A549 (cell line): ENCODE measurements around the gene NUDT19. TPM values are rescaled to one million over a fixed set of nuclear protein-coding genes. Genes with fewer than 3 reads are reported as not detected.
A peak's percentile ranks its signal among the peaks of the same experiment; 100 is the strongest.

Experiments used
- ATAC-seq, 2 experiments: fragments of 200-7000 bp in 1 of 2; fragments of >200 bp in 1 of 2; cut with Nextera tagmentation in 1 of 2; cut with Tn5 transposase in 1 of 2; 3 replicates each; pipeline versions ENCODE4 v1.8.0 to v1.9.1; 2018 to 2020; ENCODE audit warnings: mild to moderate bottlenecking in 1 of 2, moderate library complexity in 1 of 2
- CTCF ChIA-PET: fragments of 300-600 bp; sonication (Branson Sonifier 250); formaldehyde crosslinking; extraction: SDS; loops from one replicate; lab custom pipeline; 2021; ENCODE audit warnings: antibody characterized with exemption, inconsistent platforms; lab: Yijun Ruan, JAX
- POLR2A ChIA-PET: fragments of 350-600 bp; formaldehyde crosslinking; extraction: SDS; loops from one replicate; lab custom pipeline; 2021; ENCODE audit warnings: antibody characterized with exemption, inconsistent platforms; lab: Yijun Ruan, JAX
- DNase-seq, 2 experiments: peaks; one replicate each; pipeline versions ENCODE4 v3.0.0 to v3.0.0-alpha.2; 2011 to 2016; ENCODE audit warnings: low read depth in 1 of 2, low spot score in 1 of 2
- FAIRE-seq: peaks from 2 replicates; lab custom pipeline; 2011; peaks lifted over from hg19 to GRCh38; lab: Jason Lieb, UNC
- H3K27ac ChIP-seq, 2 experiments: fragments of >200 bp; sonication (Bioruptor Twin); formaldehyde crosslinking; 3 replicates each; pipeline ENCODE4 v1.5.1; 2016 to 2017
- H3K4me1 ChIP-seq: fragments of >200 bp; sonication (Bioruptor Twin); formaldehyde crosslinking; 3 replicates; pipeline ENCODE4 v1.6.1; 2016
- H3K4me2 ChIP-seq: fragments of >200 bp; sonication (Bioruptor Twin); formaldehyde crosslinking; 3 replicates; pipeline ENCODE4 v1.6.1; 2016
- H3K4me3 ChIP-seq: fragments of >200 bp; sonication (Bioruptor Twin); formaldehyde crosslinking; 3 replicates; pipeline ENCODE4 v1.5.1; 2016
- H3K9me3 ChIP-seq: fragments of >200 bp; sonication (Bioruptor Twin); formaldehyde crosslinking; 3 replicates; pipeline ENCODE4 v1.6.1; 2016
- BHLHE40 ChIP-seq: IDR thresholded peaks from 2 replicates; pipeline ENCODE4 v1.6.1; 2012; ENCODE audit warnings: low read depth, low read length, inconsistent platforms
- CBX2 ChIP-seq: fragments of 200-600 bp; sonication (generic); IDR thresholded peaks from 2 replicates; pipeline ENCODE4 v1.6.1; 2016; ENCODE audit warnings: low read depth, mild to moderate bottlenecking, borderline replicate concordance
- CEBPB ChIP-seq, 2 experiments: fragments of >200 bp in 1 of 2; sonication (Bioruptor Twin) in 1 of 2; formaldehyde crosslinking in 1 of 2; IDR thresholded peaks; 2 replicates each; pipeline ENCODE4 v1.6.1; 2012 to 2016
- E2F6 ChIP-seq: IDR thresholded peaks from 2 replicates; pipeline ENCODE4 v1.6.1; 2012; ENCODE audit warnings: low read depth, borderline replicate concordance
- FOSB ChIP-seq: fragments of 250-450 bp; sonication (Bioruptor Pico); IDR thresholded peaks from 2 replicates; pipeline ENCODE4 v1.5.0; 2020; ENCODE audit warnings: mild to moderate bottlenecking, moderate library complexity
- FOSL2 ChIP-seq, 2 experiments: fragments of 450-650 bp in 1 of 2; fragments of >200 bp in 1 of 2; sonication (Bioruptor Twin) in 1 of 2; formaldehyde crosslinking; IDR thresholded peaks; 2 replicates each; pipeline versions ENCODE4 v1.5.0 to v1.6.1; 2016 to 2020; ENCODE audit warnings: mild to moderate bottlenecking in 1 of 2, moderate library complexity in 1 of 2
- HDAC2 ChIP-seq: fragments of 200-600 bp; sonication (generic); IDR thresholded peaks from 2 replicates; pipeline ENCODE4 v1.6.1; 2016
- HOXA7 ChIP-seq: fragments of 250-450 bp; sonication (Bioruptor Pico); IDR thresholded peaks from 2 replicates; pipeline ENCODE4 v1.5.0; 2020; ENCODE audit warnings: mild to moderate bottlenecking, moderate library complexity
- HOXB5 ChIP-seq: fragments of 250-450 bp; sonication (Bioruptor Pico); IDR thresholded peaks from 2 replicates; pipeline ENCODE4 v1.5.0; 2020; ENCODE audit warnings: mild to moderate bottlenecking, moderate library complexity
- NFE2L2 ChIP-seq: fragments of 150-350 bp; conservative IDR thresholded peaks from 2 replicates; pipeline ENCODE4 v1.6.1; 2014; ENCODE audit warnings: low read length
- POLR2A ChIP-seq: IDR thresholded peaks from 2 replicates; pipeline ENCODE4 v1.6.1; 2012; ENCODE audit warnings: mild to moderate bottlenecking, low read length
- POLR2AphosphoS2 ChIP-seq: conservative IDR thresholded peaks from 2 replicates; pipeline ENCODE4 v1.6.1; 2012; ENCODE audit warnings: low read length, improper control_type of control experiment, inconsistent platforms
- REST ChIP-seq: fragments of 200-600 bp; sonication (generic); IDR thresholded peaks from 2 replicates; pipeline ENCODE4 v1.6.1; 2016; ENCODE audit warnings: antibody characterized with exemption, mild to moderate bottlenecking, moderate library complexity
- SREBF2 ChIP-seq: fragments of 450-650 bp; IDR thresholded peaks from 2 replicates; pipeline ENCODE4 v1.6.1; 2014; ENCODE audit warnings: mild to moderate bottlenecking, moderate library complexity
- TFCP2L1 ChIP-seq: fragments of 250-450 bp; sonication (Bioruptor Pico); IDR thresholded peaks from 2 replicates; pipeline ENCODE4 v1.5.0; 2021; ENCODE audit warnings: mild to moderate bottlenecking
- ZFP36 ChIP-seq: fragments of 450-650 bp; IDR thresholded peaks from 2 replicates; pipeline ENCODE4 v1.6.1; 2014; ENCODE audit warnings: borderline replicate concordance; ENCODE audit not compliant: partially characterized antibody
- ZSCAN20 ChIP-seq: fragments of 250-450 bp; sonication (Bioruptor Pico); IDR thresholded peaks from 2 replicates; pipeline ENCODE4 v1.8.0; 2022; ENCODE audit warnings: mild to moderate bottlenecking, moderate library complexity
- WGBS: methylation state at CpG from one replicate; pipeline ENCODE4 v1.1.6; 2017; ENCODE audit errors: missing lambda C conversion rate; 5-methylcytosine and 5-hydroxymethylcytosine counted together
- polyA plus RNA-seq, 4 experiments: library from polyadenylated mRNA; depleted of rRNA in 3 of 4; stranded (reverse); fragments of >200 nt; fragmentation: RNase III in 1 of 4; extraction: RNeasy Plus Mini Kit Qiagen cat#74134 plus additional on column Dnase treatment in 1 of 4; gene quantifications; 2 replicates in 3 of 4; 3 replicates in 1 of 4; pipeline ENCODE4 v1.2.3, GENCODE V29; 2011 to 2017

The NUDT19 gene
- polyA plus RNA-seq, 2 of the 4 experiments (the other 2 are of a cell fraction) = 30.1 to 32.6 TPM

GRCh38 chr19:32748948-32749347 lies 57.3 kb downstream of the NUDT19 start:
- no peak for FAIRE-seq
- Histone ChIP-seq H3K4me1 (no peaks in the 10 kb centered on the region), H3K4me2 (no peak overlapping the region), H3K27ac (no peak overlapping the region), H3K9me3 (no peaks in the 10 kb centered on the region), H3K4me3 (no peak overlapping the region)
- ChIA-PET POLR2A (no interaction called here), CTCF (interaction anchor here (0.7 to 1.8 kb wide), 7 partner anchors 8 to 72 kb away, joined by 3 to 4 read pairs (median 3); no protein-coding TSS in a partner anchor)
- no peak for DNase-seq
- TF ChIP-seq HOXA7 (CRISPR knock-in tag) (no peak), ZSCAN20 (CRISPR knock-in tag) (no peak), BHLHE40 (no peak), HOXB5 (no peak), E2F6 (no peak), TFCP2L1 (no peak)
- WGBS = 69% methylated on average over 3 of the region's 3 CpGs
- ATAC-seq = 0 out of 6 replicates have a peak, but pooled peaks of 1 of the 2 experiments have one; percentile 12

- no peak overlapping the region for H3K27ac ChIP-seq
- CTCF ChIA-PET = interaction anchor here (1.7 kb wide), 1 partner anchor 14 kb away, joined by 4 read pairs; no protein-coding TSS in a partner anchor
- DNase-seq = no peak
- FAIRE-seq = no peak
- TF ChIP-seq POLR2A = no peak
- no peak for TF ChIP-seq POLR2AphosphoS2
- no peak for TF ChIP-seq HDAC2
- TF ChIP-seq REST = no peak
- TF ChIP-seq FOSL2 (IDR thresholded peaks at IDR 0.05) = no peak
- no peak for TF ChIP-seq FOSL2 (CRISPR knock-in tag; IDR thresholded peaks at IDR 0.05)
- no peak for TF ChIP-seq HOXA7 (CRISPR knock-in tag)
- no peak for TF ChIP-seq ZSCAN20 (CRISPR knock-in tag)
- no peak for TF ChIP-seq SREBF2
- no peak for TF ChIP-seq CEBPB (IDR thresholded peaks at IDR 0.05)
- no peak for TF ChIP-seq FOSB (CRISPR knock-in tag)
- TF ChIP-seq HOXB5 = no peak
- TF ChIP-seq CBX2 = no peak
- TF ChIP-seq NFE2L2 = no peak
- no peak for ATAC-seq
- H3K4me2 ChIP-seq = no peak overlapping the region
- H3K4me3 ChIP-seq = no peak overlapping the region
- POLR2A ChIA-PET = no interaction called here
- 43% methylated on average over 6 of the region's 6 CpGs for WGBS
- no peaks in the 10 kb centered on the region for H3K9me3 ChIP-seq
- H3K4me1 ChIP-seq = no peaks in the 10 kb centered on the region
These were observed 57.7 kb downstream of the NUDT19 start for GRCh38 chr19:32749361-32749760.

- H3K4me2 ChIP-seq = no peak overlapping the region
- POLR2A ChIA-PET = no interaction called here
- H3K27ac ChIP-seq = no peak overlapping the region
- DNase-seq (no peak), ATAC-seq (no peak), FAIRE-seq (no peak)
- H3K4me1 ChIP-seq = no peaks in the 10 kb centered on the region
- H3K4me3 ChIP-seq = no peak overlapping the region
- WGBS = 21% methylated on average over 4 of the region's 4 CpGs
- TF ChIP-seq ZFP36 (no peak), HOXA7 (CRISPR knock-in tag) (no peak), SREBF2 (no peak), E2F6 (no peak)
- no peaks in the 10 kb centered on the region for H3K9me3 ChIP-seq
- CTCF ChIA-PET = interaction anchor here (0.6 to 0.8 kb wide), 2 partner anchors 12 to 172 kb away, joined by 3 to 5 read pairs; no protein-coding TSS in a partner anchor
These were observed 58.9 kb downstream of the NUDT19 start for GRCh38 chr19:32750441-32751055.
